ENCODE data around the gene PRRT1.
A peak's percentile ranks its signal among the peaks of the same experiment; 100 is the strongest.
"Not testable (repeated sequence)": the region's sequence is repeated elsewhere in the genome, so short reads cannot be mapped to it uniquely, and the experiment has no call there.

The PRRT1 gene

GRCh38 chr6:32151863-32152768 is at the start of gene PRRT1:
TSS of gene PRRT1 (minus strand) at chr6:32151939. CDS start at chr6:32151827, 112 bp downstream.
- no peak for DNase-seq

GRCh38 chr6:32200711-32201475 is 49.2 kb upstream of the PRRT1 start:
- no peak for DNase-seq

GRCh38 chr6:32198866-32199265 is 47.1 kb upstream of the PRRT1 start:
- DNase-seq, result no peak

- DNase-seq, result no peak
These were observed 46.6 kb upstream of the PRRT1 start for GRCh38 chr6:32198345-32198696.

GRCh38 chr6:32196682-32197616 is 45.2 kb upstream of the PRRT1 start:
- no peak for DNase-seq

GRCh38 chr6:32195902-32196681 is 44.4 kb upstream of the PRRT1 start:
- peak in 1 of 2 experiments; percentile 38 for DNase-seq

GRCh38 chr6:32195652-32195901 is 43.8 kb upstream of the PRRT1 start:
- DNase-seq, result peak; percentile 98 to 99

GRCh38 chr6:32194825-32195651 is 43.3 kb upstream of the PRRT1 start:
- no peak for DNase-seq

- no peak for DNase-seq
These were observed 42.6 kb upstream of the PRRT1 start for GRCh38 chr6:32194388-32194787.

- DNase-seq, result not testable (repeated sequence)
These were observed 41.4 kb upstream of the PRRT1 start for GRCh38 chr6:32193096-32193495.

GRCh38 chr6:32192608-32193039 is 40.9 kb upstream of the PRRT1 start, which contains the start of gene GPSM3:
TSS of gene GPSM3 (minus strand) at chr6:32192643. CDS start at chr6:32192513, 130 bp downstream.
- DNase-seq, result no peak

- DNase-seq, result no peak
These were observed 40.2 kb upstream of the PRRT1 start for GRCh38 chr6:32191696-32192607.

GRCh38 chr6:32190911-32191677 is 39.4 kb upstream of the PRRT1 start:
- no peak for DNase-seq

GRCh38 chr6:32190054-32190851 is 38.5 kb upstream of the PRRT1 start, which contains the start of gene PBX2:
TSS of gene PBX2 (minus strand) at chr6:32190202. CDS start at chr6:32189915, 287 bp downstream.
- peak; percentile 47 to 76 for DNase-seq

- DNase-seq, result no peak
These were observed 38.0 kb upstream of the PRRT1 start for GRCh38 chr6:32189742-32190053.

- no peak for DNase-seq
These were observed 37.5 kb upstream of the PRRT1 start for GRCh38 chr6:32189069-32189741.

GRCh38 chr6:32188381-32189068 is 36.8 kb upstream of the PRRT1 start:
- no peak for DNase-seq

Data from cerebellar nuclear complex (tissue), 1 donor.